ENCODE measurements around the gene CDC42EP2.

The CDC42EP2 gene

DNA sequence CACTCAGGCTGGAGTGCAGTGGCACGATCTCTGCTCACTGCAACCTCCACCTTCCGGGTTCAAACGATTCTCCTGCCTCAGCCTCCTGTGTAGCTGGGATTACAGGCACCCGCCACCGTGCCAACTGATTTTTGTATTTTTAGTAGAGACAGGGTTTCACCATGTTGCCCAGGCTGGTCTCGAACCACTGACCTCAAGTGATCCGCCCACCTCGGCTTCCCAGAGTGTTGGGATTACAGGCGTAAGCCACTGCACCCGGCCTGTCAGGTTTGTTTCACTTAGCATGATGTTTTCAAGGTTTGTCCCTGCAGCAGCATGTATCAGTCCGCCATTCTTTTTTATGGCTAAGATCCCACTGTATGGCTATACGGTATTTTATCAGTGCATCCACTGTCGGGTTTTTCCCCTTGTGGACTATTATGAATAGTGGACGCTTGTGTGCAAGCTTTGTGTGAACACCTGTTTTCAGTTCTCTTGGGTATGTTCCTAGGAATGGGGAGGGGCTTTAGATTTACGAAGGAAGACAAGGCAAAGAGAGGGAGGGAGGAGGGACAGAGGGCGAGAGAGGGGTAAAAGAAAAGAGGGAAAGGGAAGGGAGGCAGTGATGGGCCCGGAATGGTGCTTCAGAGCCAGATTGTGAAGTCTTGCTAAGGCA, 13.9 kb upstream of the CDC42EP2 start:
- H3K4me3 ChIP-seq (ENCODE audit: low read depth, low read length): no peak overlapping the region
- no peak for TF ChIP-seq CTCF (IDR thresholded peaks at IDR 0.05; ENCODE audit: insufficient read depth, low read length, missing control alignments)
- ChIA-PET CTCF (interaction anchor here (52.1 kb wide), 1 partner anchor 26 kb away, joined by 1993 read pairs; the partner anchor contains the start of genes CDC42EP2 and DPF2), POLR2A (no interaction called here)
- no peak for DNase-seq (ENCODE audit: low read depth, low spot score)

DNA sequence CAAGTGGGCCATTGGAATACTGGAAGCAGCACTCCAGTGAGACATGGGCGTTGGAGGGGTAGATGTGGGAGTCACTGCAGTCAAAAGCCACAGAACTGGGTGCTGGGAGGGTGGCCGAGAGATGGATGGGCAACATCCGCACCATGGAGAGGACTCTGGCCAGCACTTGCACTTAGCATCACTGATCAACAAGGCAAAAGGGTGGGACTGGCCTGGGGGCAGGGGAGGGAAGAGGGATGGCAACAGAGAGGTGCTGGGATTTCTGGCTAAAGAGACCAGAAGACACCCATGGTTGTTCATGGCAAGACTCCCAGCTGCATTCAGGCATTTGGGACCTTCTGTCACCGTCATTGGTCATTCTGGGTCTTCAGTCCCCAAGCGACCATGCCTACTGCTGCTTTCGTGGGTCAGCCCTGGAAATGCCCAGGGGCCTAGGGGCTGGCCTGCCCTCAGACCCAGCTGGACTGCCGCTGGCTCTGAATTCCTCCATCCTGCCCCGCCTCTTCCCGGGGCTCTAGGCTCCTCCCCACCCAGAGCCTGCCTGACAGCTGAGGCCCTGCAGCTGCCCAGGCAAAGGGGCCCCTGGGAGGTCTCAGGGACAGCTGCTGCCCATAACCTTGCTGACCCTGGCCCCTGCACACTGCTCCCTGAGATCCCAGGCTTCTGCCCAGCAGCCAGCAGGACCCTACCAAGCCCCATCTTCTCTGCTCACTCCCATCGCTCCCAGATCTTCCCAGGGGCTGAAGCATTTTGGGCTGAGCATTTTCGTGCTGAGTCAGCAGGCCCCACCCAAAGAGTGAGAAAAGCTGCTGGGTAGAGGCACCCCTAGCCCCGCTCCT, 13.0 kb upstream of the CDC42EP2 start:
- POLR2A ChIA-PET: interaction anchor here (1.0 kb wide), 1 partner anchor 9 kb away, joined by 4 read pairs; no protein-coding TSS in a partner anchor
- no peak for TF ChIP-seq CTCF (IDR thresholded peaks at IDR 0.05; ENCODE audit: insufficient read depth, low read length, missing control alignments)
- H3K4me3 ChIP-seq (ENCODE audit: low read depth, low read length): no peak overlapping the region
- DNase-seq (ENCODE audit: low read depth, low spot score): no peak
- CTCF ChIA-PET: interaction anchor here (1.2 to 52.1 kb wide), 2 partner anchors 12 to 25 kb away, joined by 3 to 1993 read pairs; partner anchors contain the start of genes CDC42EP2 and DPF2

DNA sequence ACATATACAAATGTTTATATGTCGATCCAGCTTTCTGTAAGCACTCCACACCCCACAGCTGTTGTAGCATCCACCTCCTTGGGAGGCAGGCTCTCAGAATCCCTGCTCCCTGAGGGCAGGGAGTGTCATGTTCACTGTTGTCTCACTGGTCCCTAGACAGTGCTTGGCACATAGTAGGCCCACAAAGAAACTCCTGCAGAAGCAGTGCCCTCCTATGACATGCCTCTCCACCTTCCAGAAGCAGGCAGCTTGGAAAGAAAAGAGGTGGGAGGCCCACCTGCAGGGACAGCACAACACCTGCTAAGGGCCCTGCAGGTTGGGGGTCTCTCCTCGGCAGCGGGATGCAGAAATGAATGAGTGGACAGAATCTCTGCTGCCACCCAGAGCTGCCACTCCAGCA, 11.1 kb upstream of the CDC42EP2 start:
- DNase-seq (ENCODE audit: low read depth, low spot score): no peak
- no peak overlapping the region for H3K4me3 ChIP-seq (ENCODE audit: low read depth, low read length)
- no peak for TF ChIP-seq CTCF (IDR thresholded peaks at IDR 0.05; ENCODE audit: insufficient read depth, low read length, missing control alignments)
- CTCF ChIA-PET: interaction anchor here (52.1 kb wide), 1 partner anchor 24 kb away, joined by 1993 read pairs; the partner anchor contains the start of genes CDC42EP2 and DPF2
- POLR2A ChIA-PET: interaction anchor here (1.1 kb wide), 1 partner anchor 11 kb away, joined by 4 read pairs; no protein-coding TSS in a partner anchor

DNA sequence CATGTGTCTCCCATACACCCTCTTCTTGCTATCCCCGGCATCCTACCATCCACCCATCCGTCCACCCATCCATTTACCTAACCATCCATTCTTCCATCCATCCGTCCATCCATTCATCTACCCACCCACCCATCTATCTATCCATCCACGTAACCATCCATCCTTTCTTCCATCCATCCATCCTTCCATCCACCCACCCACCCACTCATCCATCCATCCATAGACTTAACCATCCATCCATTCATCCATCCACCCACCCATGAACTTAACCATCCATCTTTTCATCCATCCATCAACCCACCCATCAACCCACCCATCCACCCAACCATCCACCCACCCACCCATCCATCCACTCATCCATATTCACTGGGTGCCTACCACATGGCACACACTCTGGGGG, 10.6 kb upstream of the CDC42EP2 start:
- ChIA-PET POLR2A (no interaction called here), CTCF (interaction anchor here (52.1 kb wide), 1 partner anchor 23 kb away, joined by 1993 read pairs; the partner anchor contains the start of genes CDC42EP2 and DPF2)
- no peak for TF ChIP-seq CTCF (IDR thresholded peaks at IDR 0.05; ENCODE audit: insufficient read depth, low read length, missing control alignments)
- H3K4me3 ChIP-seq (ENCODE audit: low read depth, low read length): no peak overlapping the region
- DNase-seq (ENCODE audit: low read depth, low spot score): no peak

DNA sequence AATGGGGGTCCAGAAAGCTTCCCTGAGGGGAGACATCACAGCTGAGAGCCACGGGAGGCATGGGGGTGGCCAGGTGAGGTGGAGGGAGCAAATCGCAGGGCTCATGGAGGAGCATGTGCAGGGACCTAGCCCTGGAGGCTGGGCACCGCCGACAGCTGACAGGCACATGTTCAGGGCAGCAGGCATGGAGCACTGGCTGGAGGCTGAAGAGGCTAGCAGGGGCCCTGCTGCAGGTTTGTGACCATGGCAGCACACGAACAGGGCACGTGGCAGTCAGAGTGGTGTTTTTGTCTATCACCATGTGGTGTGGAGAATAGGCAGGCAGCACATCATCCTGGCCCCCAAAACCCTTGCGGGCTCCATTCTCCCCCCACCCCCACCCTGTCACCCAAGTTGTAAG, 10.1 kb upstream of the CDC42EP2 start:
- no peak for TF ChIP-seq CTCF (IDR thresholded peaks at IDR 0.05; ENCODE audit: insufficient read depth, low read length, missing control alignments)
- ChIA-PET POLR2A (no interaction called here), CTCF (interaction anchor here (52.1 kb wide), 1 partner anchor 23 kb away, joined by 1993 read pairs; the partner anchor contains the start of genes CDC42EP2 and DPF2)
- H3K4me3 ChIP-seq (ENCODE audit: low read depth, low read length): no peak overlapping the region
- no peak for DNase-seq (ENCODE audit: low read depth, low spot score)
